Activated CD4-positive, alpha-beta memory T cell treated with anti-CD3 and anti-CD28 coated beads, Interleukin-2, amount 10 ng/mL, durations not matched to agents 7 days and 5 days (primary cell): Measurements from ENCODE around the gene TOM1L2. TPM values are rescaled to one million over a fixed set of nuclear protein-coding genes. Genes with fewer than 3 reads are reported as not detected.
A peak's percentile ranks its signal among the peaks of the same experiment; 100 is the strongest.

Experiments
- CTCF ChIA-PET: fragments of 350-600 bp; sonication (Branson Sonifier 250); formaldehyde crosslinking; loops from one replicate; lab custom pipeline; 2021; ENCODE audit warnings: antibody characterized with exemption, inconsistent platforms; lab: Charles Lee
- POLR2A ChIA-PET: fragments of 350-600 bp; sonication (Branson Sonifier 250); formaldehyde crosslinking; loops from one replicate; lab custom pipeline; 2021; ENCODE audit warnings: antibody characterized with exemption; lab: Charles Lee
- DNase-seq: peaks from one replicate; pipeline ENCODE4 v3.0.0-alpha.2; 2020
- H3K27ac Mint-ChIP-seq: one replicate; pipeline ENCODE4 v1.8.0; 2021; ENCODE audit warnings: mild to moderate bottlenecking, mixed read lengths
- H3K27me3 Mint-ChIP-seq: one replicate; pipeline ENCODE4 v1.8.0; 2021; ENCODE audit warnings: mixed read lengths
- H3K36me3 Mint-ChIP-seq: one replicate; pipeline ENCODE4 v1.8.0; 2021; ENCODE audit warnings: low read depth, mixed read lengths
- H3K4me1 Mint-ChIP-seq: one replicate; pipeline ENCODE4 v1.8.0; 2021; ENCODE audit warnings: mixed read lengths
- H3K4me3 Mint-ChIP-seq: one replicate; pipeline ENCODE4 v1.8.0; 2021; ENCODE audit warnings: mild to moderate bottlenecking, mixed read lengths
- H3K9me3 Mint-ChIP-seq: one replicate; pipeline ENCODE4 v1.8.0; 2021; ENCODE audit warnings: mixed read lengths
- total RNA-seq, 2 experiments: library from RNA; stranded (reverse); gene quantifications; one replicate each; pipeline ENCODE4 v1.2.3, GENCODE V29; 2021

TOM1L2 gene
- total RNA-seq, 2 experiments from 2014 or later, result 29.3 to 30.3 TPM

DNA sequence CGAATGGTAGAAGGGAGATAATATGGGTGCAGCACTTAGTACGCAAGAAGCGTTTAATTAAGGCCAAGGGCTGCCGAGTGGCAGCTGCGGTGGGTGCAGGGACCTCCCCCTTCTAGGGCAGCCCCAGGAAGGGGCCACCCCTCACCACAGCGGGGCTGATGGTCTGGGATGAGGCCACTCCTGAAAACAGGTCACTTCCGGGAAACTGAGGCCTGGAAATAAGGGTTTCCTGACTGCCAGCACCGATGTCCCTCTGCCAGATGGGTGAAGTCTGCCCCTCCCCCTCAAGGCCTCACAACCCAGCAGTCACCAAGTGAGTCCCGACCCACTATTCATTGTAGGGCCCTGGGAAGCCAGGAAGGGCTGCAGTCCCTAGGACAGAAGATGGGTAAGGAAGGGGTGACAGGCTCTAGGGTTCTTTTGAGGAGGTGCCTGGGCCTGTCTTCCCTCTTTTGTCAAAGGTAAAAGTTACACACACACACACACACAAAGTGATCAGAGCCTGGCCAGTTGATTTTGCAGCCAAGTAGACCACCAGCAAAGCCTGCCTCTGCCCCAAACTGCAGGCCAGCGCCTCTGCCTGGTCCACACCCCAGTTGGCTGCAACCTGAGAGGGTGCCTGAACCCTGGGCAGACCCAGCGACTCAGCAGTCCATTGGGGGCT, 147.9 kb downstream of the TOM1L2 start:
- H3K9me3 Mint-ChIP-seq, result no peaks in the 10 kb centered on the region
- CTCF ChIA-PET, result interaction anchor here (2.4 kb wide), 1 partner anchor 25 kb away, joined by 11 read pairs; no protein-coding TSS in a partner anchor
- H3K36me3 Mint-ChIP-seq, result peaks cover 54% of the 10 kb centered on the region
- peak; percentile 48 for DNase-seq
- H3K4me1 Mint-ChIP-seq, result peaks cover 88% of the 10 kb centered on the region
- POLR2A ChIA-PET, result interaction anchor here (0.7 to 13.9 kb wide), 10 partner anchors 11 to 148 kb away, joined by 3 to 322 read pairs (median 18); partner anchors contain the start of genes SREBF1 and TOM1L2
- peak overlapping the region; percentile 95 for H3K27ac Mint-ChIP-seq
- no peaks in the 10 kb centered on the region for H3K27me3 Mint-ChIP-seq
- peak overlapping the region; percentile 72 for H3K4me3 Mint-ChIP-seq

DNA sequence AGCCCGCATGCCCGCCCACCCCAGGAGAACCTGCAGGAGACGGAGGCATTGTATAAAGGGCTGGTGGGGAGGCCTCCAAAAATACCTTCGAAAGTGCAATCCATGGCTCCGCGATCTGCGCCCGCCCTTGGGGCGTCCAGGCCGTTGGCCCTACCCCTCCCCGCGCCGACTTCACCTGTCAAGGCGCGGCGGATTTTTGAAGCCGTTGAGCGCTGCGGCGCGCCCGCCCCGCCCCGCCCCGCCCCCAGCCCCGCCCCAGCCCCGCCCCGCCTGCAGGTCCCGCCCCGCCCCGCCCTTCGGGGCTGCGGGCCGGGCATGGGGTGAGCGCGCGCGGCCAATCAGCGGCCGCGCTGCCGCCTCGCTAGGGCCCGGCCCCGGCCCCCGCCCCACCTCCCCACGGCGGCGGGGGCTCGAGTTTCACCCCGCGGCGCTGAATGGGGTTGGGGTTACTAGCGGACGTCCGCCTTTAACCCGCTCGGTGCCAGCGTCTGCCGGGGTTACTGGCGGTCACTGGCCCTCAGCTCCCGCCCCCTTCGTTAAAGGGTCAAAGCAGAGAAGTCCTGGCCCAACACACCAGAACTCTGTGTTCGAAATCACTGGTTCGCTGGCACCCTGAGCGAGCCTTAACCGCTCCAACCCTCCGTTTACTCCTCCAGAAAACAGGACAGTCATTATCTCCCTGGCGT, 148.6 kb downstream of the TOM1L2 start:
- peaks cover 60% of the 10 kb centered on the region for H3K36me3 Mint-ChIP-seq
- POLR2A ChIA-PET, result interaction anchor here (0.7 to 13.9 kb wide), 9 partner anchors 10 to 112 kb away, joined by 3 to 322 read pairs (median 13); partner anchors contain the start of gene SREBF1
- H3K4me1 Mint-ChIP-seq, result peaks cover 93% of the 10 kb centered on the region
- no peaks in the 10 kb centered on the region for H3K9me3 Mint-ChIP-seq
- CTCF ChIA-PET, result no interaction called here
- peak; percentile 90 for DNase-seq
- H3K4me3 Mint-ChIP-seq, result peak overlapping the region; percentile 76
- H3K27ac Mint-ChIP-seq, result peak overlapping the region; percentile 95
- H3K27me3 Mint-ChIP-seq, result no peaks in the 10 kb centered on the region

DNA sequence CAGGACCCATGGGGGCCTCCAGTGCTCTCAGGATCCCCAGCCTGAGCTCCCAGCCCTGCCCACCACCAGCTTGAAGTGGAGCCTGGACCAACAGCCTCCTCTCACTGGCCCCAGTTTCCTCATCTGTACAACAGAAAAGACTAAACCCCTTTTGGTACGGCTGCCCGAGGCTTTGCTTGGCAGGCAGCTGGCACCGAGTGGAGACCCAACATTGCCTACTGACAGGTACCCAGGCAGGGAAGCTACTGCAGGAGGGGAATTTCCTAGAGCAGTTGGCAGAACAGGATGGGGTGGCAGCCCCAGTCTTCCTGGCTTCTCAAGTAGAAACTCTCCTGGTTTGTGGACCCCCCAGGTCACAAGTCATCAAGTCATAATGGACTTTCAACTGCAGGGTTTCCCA, 149.6 kb downstream of the TOM1L2 start:
- no peak for DNase-seq
- Mint-ChIP-seq H3K4me1 (peaks cover 89% of the 10 kb centered on the region), H3K9me3 (no peaks in the 10 kb centered on the region), H3K27me3 (no peaks in the 10 kb centered on the region), H3K36me3 (peaks cover 60% of the 10 kb centered on the region), H3K4me3 (peak overlapping the region; percentile 76), H3K27ac (peak overlapping the region; percentile 73)
- CTCF ChIA-PET, result interaction anchor here (0.8 to 3.7 kb wide), 2 partner anchors 10 to 32 kb away, joined by 3 to 24 read pairs; no protein-coding TSS in a partner anchor
- POLR2A ChIA-PET, result interaction anchor here (0.7 to 13.9 kb wide), 9 partner anchors 9 to 286 kb away, joined by 3 to 322 read pairs (median 13); partner anchors contain the start of genes MYO15A and SREBF1

DNA sequence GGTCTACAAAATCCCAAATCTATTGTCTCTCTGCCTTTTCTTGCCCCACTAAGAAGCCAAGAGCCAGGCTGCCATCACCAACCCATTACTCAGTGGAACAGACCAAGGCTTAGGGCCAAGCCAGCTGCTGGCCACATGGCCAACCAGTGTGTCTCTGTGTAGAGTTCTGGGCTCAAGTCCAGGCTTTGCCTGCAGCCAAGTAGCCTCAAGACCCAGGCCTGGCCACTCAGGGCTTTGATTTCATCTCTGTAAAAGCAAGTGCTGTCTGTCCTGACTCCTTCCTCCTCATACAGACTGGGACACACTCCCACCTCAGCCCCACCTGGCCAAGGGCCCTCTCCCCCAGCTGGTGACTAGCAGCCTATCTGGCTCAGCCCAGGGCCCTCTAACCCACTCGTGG, 150.0 kb downstream of the TOM1L2 start:
- Mint-ChIP-seq H3K9me3 (no peaks in the 10 kb centered on the region), H3K4me3 (peak overlapping the region; percentile 76), H3K4me1 (peaks cover 85% of the 10 kb centered on the region), H3K27ac (peak overlapping the region; percentile 73), H3K27me3 (no peaks in the 10 kb centered on the region), H3K36me3 (peaks cover 61% of the 10 kb centered on the region)
- ChIA-PET POLR2A (interaction anchor here (0.7 to 13.9 kb wide), 9 partner anchors 9 to 286 kb away, joined by 3 to 322 read pairs (median 13); partner anchors contain the start of genes MYO15A and SREBF1), CTCF (interaction anchor here (0.8 to 3.7 kb wide), 2 partner anchors 10 to 33 kb away, joined by 3 to 24 read pairs; no protein-coding TSS in a partner anchor)
- DNase-seq, result no peak

DNA sequence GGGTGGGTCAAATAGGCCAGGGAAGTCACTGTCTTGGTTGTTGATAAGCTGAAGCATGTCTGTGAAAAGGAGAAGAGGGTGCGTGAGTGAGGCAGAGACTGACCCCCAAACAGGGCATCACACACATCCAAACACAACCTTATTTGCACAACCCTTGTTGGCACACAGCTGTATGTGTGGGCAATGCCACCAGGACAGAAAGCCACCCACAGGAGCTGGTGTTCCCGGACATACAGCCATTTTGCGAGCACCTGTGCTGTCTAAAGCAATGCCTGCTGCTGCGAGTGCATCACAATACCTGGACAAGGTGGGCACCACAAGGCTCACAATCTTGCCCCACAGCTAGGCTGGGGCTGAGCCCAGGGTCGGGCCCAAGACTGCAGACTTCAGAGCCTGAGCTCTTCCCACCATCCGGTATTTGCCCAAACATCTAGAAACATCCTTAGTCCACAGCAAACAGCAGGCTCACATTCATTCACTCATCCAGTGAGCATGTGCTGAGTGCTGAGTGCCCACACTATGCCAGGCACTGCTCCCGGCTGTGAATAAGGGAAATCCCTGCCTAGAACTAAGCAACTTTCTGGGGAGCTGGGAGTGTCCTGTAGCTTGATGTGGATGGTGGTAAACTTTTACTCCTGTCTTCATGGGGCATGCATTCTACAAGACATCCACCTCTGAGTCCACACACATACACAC, 151.6 kb downstream of the TOM1L2 start:
- peak overlapping the region; percentile 76 for H3K4me3 Mint-ChIP-seq
- POLR2A ChIA-PET, result interaction anchor here (0.7 to 13.9 kb wide), 13 partner anchors 9 to 152 kb away, joined by 3 to 322 read pairs (median 5); partner anchors contain the start of genes DRC3, SREBF1 and TOM1L2
- no peaks in the 10 kb centered on the region for H3K27me3 Mint-ChIP-seq
- no peaks in the 10 kb centered on the region for H3K9me3 Mint-ChIP-seq
- peaks cover 62% of the 10 kb centered on the region for H3K36me3 Mint-ChIP-seq
- H3K4me1 Mint-ChIP-seq, result peaks cover 69% of the 10 kb centered on the region
- peak overlapping the region; percentile 71 for H3K27ac Mint-ChIP-seq
- CTCF ChIA-PET, result interaction anchor here (1.3 to 3.7 kb wide), 3 partner anchors 8 to 35 kb away, joined by 3 to 24 read pairs (median 4); no protein-coding TSS in a partner anchor
- no peak for DNase-seq

DNA sequence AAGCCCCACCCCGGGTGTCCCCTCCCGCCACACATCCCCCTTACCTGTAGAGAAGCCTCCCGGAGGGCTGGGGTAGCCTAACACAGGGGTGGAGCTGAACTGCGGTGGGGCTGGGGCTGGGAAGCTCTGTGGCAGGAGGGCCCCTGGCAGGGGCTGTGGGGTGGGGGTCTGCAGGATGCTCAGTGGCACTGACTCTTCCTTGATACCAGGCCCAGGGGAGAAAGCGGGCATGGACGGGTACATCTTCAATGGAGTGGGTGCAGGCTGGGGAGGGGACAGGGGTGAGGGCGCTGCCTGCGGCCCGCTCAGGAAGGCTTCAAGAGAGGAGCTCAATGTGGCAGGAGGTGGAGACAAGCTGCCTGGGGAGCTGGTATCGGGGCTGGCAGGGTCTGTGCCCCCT, 152.2 kb downstream of the TOM1L2 start:
- peaks cover 66% of the 10 kb centered on the region for H3K36me3 Mint-ChIP-seq
- no peak for DNase-seq
- POLR2A ChIA-PET, result interaction anchor here (0.7 to 13.9 kb wide), 12 partner anchors 9 to 152 kb away, joined by 3 to 322 read pairs (median 6); partner anchors contain the start of genes DRC3, SREBF1 and TOM1L2
- H3K4me1 Mint-ChIP-seq, result peaks cover 66% of the 10 kb centered on the region
- H3K27me3 Mint-ChIP-seq, result no peaks in the 10 kb centered on the region
- CTCF ChIA-PET, result interaction anchor here (1.3 to 3.7 kb wide), 2 partner anchors 8 to 16 kb away, joined by 3 to 24 read pairs; no protein-coding TSS in a partner anchor
- H3K4me3 Mint-ChIP-seq, result peak overlapping the region; percentile 53
- peak overlapping the region; percentile 71 for H3K27ac Mint-ChIP-seq
- no peaks in the 10 kb centered on the region for H3K9me3 Mint-ChIP-seq

DNA sequence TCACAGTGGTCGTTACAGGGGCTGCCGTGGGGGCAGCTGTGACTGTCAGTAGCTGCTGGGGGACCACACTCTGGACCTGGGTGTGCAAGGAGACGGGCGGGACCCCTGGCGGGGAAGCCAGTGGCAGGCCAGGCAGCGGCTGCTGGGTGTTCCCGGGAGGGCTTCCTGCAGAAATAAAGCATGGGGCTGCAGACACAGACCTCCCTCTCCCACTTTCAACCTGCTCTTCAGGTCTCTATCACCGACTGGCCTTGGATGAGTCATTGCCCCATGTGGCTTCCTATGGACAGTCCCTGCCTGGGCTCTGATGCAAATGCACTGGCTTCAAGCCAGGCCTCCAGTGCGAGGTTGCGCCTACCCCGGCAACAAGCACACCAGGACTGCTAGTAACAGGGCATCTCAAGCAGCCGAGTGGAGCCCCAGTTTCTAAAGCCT, 152.6 kb downstream of the TOM1L2 start:
- ChIA-PET POLR2A (interaction anchor here (1.4 to 13.9 kb wide), 7 partner anchors 16 to 140 kb away, joined by 4 to 322 read pairs (median 10); partner anchors contain the start of gene SREBF1), CTCF (interaction anchor here (1.3 to 3.7 kb wide), 2 partner anchors 7 to 17 kb away, joined by 3 to 24 read pairs; no protein-coding TSS in a partner anchor)
- H3K36me3 Mint-ChIP-seq, result peaks cover 66% of the 10 kb centered on the region

DNA sequence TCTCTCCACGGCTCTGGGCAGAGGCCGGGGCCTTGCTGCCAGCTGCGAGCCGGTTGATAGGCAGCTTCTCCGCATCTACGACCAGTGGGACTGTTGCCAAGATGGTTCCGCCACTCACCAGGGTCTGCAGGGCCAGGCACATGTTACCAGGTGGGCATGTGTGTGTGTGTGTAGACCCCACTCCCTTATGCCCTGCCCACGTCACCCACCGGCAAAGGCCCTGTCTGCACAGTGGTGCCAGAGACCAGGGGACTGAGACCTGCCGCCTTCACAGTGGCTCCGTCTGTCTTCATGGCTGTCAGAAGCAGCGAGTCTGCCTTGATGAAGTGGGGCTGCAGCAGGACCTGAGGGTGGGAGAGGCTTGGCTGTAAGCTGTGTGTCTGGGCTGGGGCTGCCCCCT, 153.1 kb downstream of the TOM1L2 start:
- CTCF ChIA-PET, result no interaction called here
- Mint-ChIP-seq H3K27ac (peak overlapping the region; percentile 71), H3K4me1 (peaks cover 56% of the 10 kb centered on the region)

More for the DNA sequence above, 152.6 kb downstream of the TOM1L2 start:
- DNase-seq, result peak; percentile 72
- H3K4me3 Mint-ChIP-seq, result peak overlapping the region; percentile 53
- peaks cover 61% of the 10 kb centered on the region for H3K4me1 Mint-ChIP-seq
- no peaks in the 10 kb centered on the region for H3K9me3 Mint-ChIP-seq
- peak overlapping the region; percentile 71 for H3K27ac Mint-ChIP-seq
- no peaks in the 10 kb centered on the region for H3K27me3 Mint-ChIP-seq

DNA sequence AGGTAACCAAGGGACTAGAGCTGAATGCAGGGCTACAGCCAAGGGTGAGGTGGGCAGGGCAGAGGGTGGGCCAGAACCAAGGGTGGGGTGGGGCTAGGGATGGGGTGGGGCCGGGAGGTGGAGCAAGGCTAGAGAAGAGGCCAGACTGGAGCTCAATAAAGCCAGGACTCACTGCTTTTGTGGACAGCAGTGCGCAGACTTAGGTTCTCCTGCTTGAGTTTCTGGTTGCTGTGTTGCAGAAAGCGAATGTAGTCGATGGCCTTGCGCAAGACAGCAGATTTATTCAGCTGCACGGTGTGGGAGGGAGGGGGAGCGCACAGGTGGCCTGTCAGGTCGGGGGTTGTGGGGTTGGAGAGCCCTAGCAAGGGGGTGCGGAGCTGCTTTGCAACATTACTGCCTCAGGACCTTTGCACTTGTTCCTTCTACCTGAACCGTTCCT, 154.1 kb downstream of the TOM1L2 start:
- Mint-ChIP-seq H3K27ac (no peak overlapping the region), H3K4me1 (peaks cover 52% of the 10 kb centered on the region), H3K9me3 (no peaks in the 10 kb centered on the region), H3K36me3 (peaks cover 72% of the 10 kb centered on the region), H3K27me3 (no peaks in the 10 kb centered on the region), H3K4me3 (no peak overlapping the region)
- ChIA-PET CTCF (no interaction called here), POLR2A (interaction anchor here (0.9 to 13.9 kb wide), 5 partner anchors 9 to 31 kb away, joined by 3 to 322 read pairs (median 4); partner anchors contain the start of gene SREBF1)
- DNase-seq, result no peak

More for the DNA sequence above, 153.1 kb downstream of the TOM1L2 start:
- H3K27me3 Mint-ChIP-seq, result no peaks in the 10 kb centered on the region
- H3K36me3 Mint-ChIP-seq, result peaks cover 69% of the 10 kb centered on the region
- POLR2A ChIA-PET, result interaction anchor here (0.6 to 13.9 kb wide), 5 partner anchors 8 to 36 kb away, joined by 3 to 322 read pairs (median 10); partner anchors contain the start of gene SREBF1
- no peaks in the 10 kb centered on the region for H3K9me3 Mint-ChIP-seq
- no peak for DNase-seq
- no peak overlapping the region for H3K4me3 Mint-ChIP-seq

DNA sequence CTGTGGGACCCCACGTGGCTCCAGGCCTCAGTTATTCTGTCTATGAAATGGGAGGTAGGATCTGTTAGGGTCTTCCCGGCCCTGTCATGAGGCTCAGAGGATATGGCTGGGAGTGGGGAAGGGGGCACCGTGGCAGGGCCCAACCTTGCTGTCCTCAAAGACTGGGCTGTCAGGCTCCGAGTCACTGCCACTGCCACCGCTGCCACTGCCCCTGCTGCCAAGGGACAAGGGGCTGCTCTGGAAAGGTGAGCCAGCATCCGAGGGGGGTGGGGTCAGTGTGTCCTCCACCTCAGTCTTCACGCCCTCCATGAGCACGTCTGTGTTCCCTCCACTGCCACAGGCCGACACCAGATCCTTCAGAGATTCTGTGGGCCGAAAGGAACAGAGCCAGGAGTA, 154.7 kb downstream of the TOM1L2 start:
- Mint-ChIP-seq H3K27me3 (no peaks in the 10 kb centered on the region), H3K27ac (no peak overlapping the region), H3K36me3 (peaks cover 71% of the 10 kb centered on the region), H3K9me3 (no peaks in the 10 kb centered on the region), H3K4me3 (no peak overlapping the region), H3K4me1 (peaks cover 47% of the 10 kb centered on the region)
- DNase-seq, result no peak
- CTCF ChIA-PET, result no interaction called here
- POLR2A ChIA-PET, result interaction anchor here (0.9 to 13.9 kb wide), 5 partner anchors 8 to 32 kb away, joined by 3 to 322 read pairs (median 4); partner anchors contain the start of gene SREBF1

DNA sequence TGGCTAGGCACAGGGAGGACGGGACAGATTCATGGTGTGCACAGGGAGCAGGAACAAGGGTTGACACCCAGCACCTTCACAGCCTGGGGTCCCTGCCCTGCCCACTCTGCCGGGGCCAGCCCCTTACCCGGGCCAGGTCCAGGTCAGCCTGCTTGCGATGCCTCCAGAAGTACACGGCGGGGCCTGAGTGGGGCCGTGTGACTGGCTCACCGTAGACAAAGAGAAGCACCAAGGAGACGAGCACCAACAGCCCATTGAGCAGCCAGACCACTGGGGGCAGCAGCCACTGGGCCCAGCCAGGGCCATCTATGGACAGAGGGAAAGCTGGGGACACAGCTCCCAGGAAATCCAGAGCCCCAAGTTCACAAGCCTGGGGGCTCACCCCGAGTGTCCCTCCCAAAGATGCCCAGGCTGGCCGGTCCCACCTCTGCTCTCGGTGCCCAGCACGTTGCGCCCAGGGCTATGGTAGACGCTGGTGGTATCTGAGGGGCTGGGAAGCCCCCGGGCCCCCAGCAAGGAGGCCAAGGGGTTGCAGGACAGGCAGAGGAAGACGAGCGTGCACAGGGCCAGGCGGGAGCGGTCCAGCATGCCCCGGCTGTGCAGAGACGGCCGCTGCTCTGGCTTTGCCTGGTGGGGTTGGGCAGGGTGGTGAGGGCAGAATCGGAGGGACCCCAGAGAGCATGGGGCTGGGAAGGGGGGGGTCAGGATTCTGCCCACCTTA, 155.2 kb downstream of the TOM1L2 start:
- no peak overlapping the region for H3K4me3 Mint-ChIP-seq
- peaks cover 42% of the 10 kb centered on the region for H3K4me1 Mint-ChIP-seq
- H3K27ac Mint-ChIP-seq, result no peak overlapping the region
- CTCF ChIA-PET, result no interaction called here
- no peaks in the 10 kb centered on the region for H3K9me3 Mint-ChIP-seq
- peaks cover 65% of the 10 kb centered on the region for H3K36me3 Mint-ChIP-seq
- no peak for DNase-seq
- POLR2A ChIA-PET, result interaction anchor here (1.6 to 13.9 kb wide), 4 partner anchors 10 to 38 kb away, joined by 4 to 322 read pairs (median 8); partner anchors contain the start of gene SREBF1
- no peaks in the 10 kb centered on the region for H3K27me3 Mint-ChIP-seq
